Measurements from ENCODE around the gene EPHA2.

EPHA2 gene

GRCh38 chr1:16088996-16089395 lies 66.9 kb downstream of the EPHA2 start:
- DNase-seq, result no peak

DNA sequence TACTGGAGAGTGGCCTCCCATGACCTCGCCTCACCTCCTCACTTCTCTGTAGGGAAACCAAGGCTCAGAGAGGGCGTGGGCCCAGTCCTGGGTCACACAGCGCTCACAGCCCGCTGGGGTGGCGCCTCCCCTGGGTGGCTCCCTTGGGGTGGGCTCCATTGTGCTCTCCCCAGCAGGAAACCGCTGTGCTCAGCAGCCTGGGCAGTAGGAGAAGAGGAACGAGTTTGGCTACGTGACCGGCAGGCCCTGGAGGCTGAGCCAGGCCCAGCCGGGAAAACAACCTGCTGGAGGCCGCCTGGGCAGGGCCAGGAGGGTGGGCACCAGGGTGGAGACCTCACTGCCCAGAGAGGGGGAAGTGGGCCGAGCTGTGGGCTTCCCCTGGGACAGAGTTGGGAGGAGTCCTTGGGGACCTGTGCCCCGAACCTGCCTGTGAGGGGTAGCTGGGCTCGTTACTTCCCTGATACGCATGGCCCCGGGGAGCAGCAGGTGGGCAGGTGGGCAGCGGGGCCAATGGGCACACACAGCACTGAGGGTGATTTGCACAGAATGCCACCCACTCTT lies 67.4 kb downstream of the EPHA2 start:
- no peak for DNase-seq

- no peak for DNase-seq
These were observed 68.1 kb downstream of the EPHA2 start for GRCh38 chr1:16087733-16088132.

DNA sequence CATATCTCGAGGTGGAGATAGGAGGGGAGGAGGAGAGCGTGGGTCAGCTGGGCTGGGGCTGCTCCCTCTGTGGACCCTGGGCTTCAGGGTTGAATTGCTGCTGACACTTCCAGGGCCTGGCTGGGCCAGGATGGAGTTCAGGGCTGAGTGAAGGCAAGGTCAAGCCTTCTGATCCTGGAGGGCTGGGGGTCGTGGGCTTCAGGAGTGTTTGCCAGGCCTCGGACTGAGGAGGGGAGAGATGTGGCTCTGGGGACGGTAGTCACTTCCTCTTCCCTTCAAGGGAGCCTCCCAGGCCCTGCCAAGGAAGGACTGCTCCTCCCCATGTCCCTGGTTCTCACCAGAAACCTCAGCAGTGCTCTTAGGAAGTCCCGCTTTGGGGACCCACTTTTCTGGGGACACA lies 70.3 kb downstream of the EPHA2 start:
- DNase-seq, result no peak

GRCh38 chr1:16083486-16083885 lies 72.4 kb downstream of the EPHA2 start:
- DNase-seq, result no peak

GRCh38 chr1:16082283-16083038 lies 73.4 kb downstream of the EPHA2 start:
- DNase-seq, result no peak

DNA sequence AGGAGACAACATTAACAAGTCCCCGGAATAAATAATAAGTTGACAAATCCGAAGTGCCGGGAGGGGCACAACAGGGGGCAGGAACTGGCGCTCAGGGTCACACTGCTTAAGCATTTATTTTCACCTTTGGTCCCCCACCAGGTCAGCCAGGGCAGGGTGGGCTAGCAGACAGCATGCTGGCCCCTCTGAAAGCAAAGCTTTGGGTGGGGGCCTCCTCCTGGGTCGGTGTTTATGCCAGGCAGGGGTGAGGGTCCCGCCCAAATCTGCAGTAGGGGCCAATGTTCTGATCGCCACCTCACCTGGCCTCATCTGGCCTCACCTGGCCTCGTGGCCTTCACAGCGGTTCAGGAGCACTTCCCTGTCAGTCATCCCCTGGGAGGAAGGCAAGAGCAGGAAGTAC lies 74.2 kb downstream of the EPHA2 start:
- no peak for DNase-seq

GRCh38 chr1:16080422-16081150 lies 75.3 kb downstream of the EPHA2 start:
- DNase-seq, result no peak

DNA sequence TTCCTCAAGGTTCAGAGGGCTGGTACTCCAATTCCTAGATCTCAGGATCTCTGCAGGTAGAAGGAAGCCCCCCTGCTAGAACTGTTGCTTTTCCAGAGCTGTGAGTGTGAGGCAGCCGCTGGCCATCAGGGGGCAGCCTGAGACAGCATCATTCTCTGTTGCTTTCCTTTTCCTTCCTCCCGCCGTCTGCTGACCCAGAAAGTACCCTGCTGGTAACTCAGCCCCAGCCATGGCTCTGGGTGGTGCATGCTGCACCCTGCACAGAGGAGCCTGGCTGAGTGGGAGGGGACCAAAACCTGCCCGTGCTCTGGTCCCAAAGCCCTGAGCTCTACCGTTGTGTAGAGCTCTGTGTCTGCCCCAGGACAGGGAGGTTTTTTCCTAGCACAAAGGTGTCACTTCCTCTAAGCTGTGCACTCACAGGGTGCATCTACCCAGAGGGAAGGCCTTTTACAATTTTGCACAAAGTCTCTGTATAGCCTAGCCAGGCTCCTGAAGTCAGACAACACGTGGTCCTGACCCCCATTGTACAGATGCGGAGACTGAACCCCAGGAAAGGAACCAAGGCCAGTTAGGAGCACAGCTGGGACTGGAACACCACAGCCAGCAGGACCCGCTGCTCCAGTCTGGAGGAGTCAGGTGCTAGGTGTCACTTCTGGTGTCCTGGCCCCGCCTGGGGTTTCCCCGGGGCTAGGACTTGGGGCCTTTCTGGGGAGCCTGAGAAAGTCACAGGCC lies 76.8 kb downstream of the EPHA2 start:
- peak; percentile 51 for DNase-seq

- DNase-seq, result no peak
These were observed 78.2 kb downstream of the EPHA2 start for GRCh38 chr1:16077406-16078245.

- peak; percentile 30 for DNase-seq
These were observed 79.0 kb downstream of the EPHA2 start for GRCh38 chr1:16076865-16077238.

GRCh38 chr1:16076031-16076864 lies 79.6 kb downstream of the EPHA2 start:
- peak; percentile 52 for DNase-seq

GRCh38 chr1:16075337-16076030 lies 80.4 kb downstream of the EPHA2 start:
- no peak for DNase-seq

All from SHP77 treated with DMSO at 0.1 percent for 48 hours (cell line).